Measurements from ENCODE around the gene FGG.

The FGG gene

DNA sequence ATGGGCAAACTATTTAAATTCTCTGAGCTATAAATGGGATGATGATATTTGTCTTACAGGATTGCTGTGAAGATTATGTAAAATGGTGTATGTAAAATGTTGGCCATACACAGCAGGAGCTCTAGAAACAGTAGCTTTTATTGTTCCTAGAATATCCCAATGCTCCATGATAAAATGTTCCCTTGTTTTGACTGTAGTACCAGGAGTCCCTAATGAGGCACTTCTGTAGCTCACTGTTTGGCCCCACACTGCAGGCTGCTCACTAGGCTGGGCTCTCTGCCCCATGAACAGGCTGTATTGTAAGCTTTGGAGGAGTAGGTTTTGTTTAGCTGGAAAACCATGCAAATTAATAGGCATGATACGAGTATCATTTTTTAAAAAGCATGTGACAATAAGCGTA, 18.6 kb downstream of the FGG start:
- Histone ChIP-seq H3K4me3 (ENCODE audit: low read depth in 1 of 2, low read length in 2 of 2) (no peak overlapping the region), H3K27ac (ENCODE audit: low read length) (no peak overlapping the region), H3K27me3 (ENCODE audit: low read depth, low read length) (no peaks in the 10 kb centered on the region), H3K9me3 (ENCODE audit: control insufficient read depth in 1 of 2, low read length in 2 of 2) (no peaks in the 10 kb centered on the region), H3K4me1 (ENCODE audit: control insufficient read depth in 1 of 2, insufficient read depth in 2 of 2, low read length in 2 of 2) (no peaks in the 10 kb centered on the region), H3K36me3 (ENCODE audit: control insufficient read depth in 1 of 2, insufficient read depth in 2 of 2, low read length in 2 of 2) (no peaks in the 10 kb centered on the region)

DNA sequence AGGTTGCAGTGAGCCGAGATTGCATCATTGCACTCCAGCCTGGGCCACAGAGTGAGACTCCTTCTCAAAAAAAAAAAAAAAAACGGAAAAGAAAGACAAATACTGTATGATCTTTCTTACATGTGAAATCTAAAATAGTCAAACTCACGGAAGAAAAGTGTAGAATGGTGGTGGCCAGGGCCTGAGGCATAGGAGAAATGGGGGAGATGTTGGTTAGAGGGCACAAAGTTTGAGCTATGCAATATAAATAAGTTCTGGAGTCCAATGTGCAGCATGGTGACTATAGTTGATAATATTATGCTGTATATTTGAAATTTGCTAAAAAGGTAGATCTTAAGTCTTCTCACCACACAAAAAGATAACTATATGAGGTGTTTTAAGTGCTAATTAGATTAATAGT, 20.6 kb downstream of the FGG start:
- no peaks in the 10 kb centered on the region for H3K27me3 ChIP-seq (ENCODE audit: low read depth, low read length)
- no peak overlapping the region for H3K27ac ChIP-seq (ENCODE audit: low read length)
- H3K36me3 ChIP-seq (ENCODE audit: control insufficient read depth in 1 of 2, insufficient read depth in 2 of 2, low read length in 2 of 2): no peaks in the 10 kb centered on the region
- no peak overlapping the region for H3K4me3 ChIP-seq (ENCODE audit: low read depth in 1 of 2, low read length in 2 of 2)
- H3K4me1 ChIP-seq (ENCODE audit: control insufficient read depth in 1 of 2, insufficient read depth in 2 of 2, low read length in 2 of 2): no peaks in the 10 kb centered on the region
- no peaks in the 10 kb centered on the region for H3K9me3 ChIP-seq (ENCODE audit: control insufficient read depth in 1 of 2, low read length in 2 of 2)

DNA sequence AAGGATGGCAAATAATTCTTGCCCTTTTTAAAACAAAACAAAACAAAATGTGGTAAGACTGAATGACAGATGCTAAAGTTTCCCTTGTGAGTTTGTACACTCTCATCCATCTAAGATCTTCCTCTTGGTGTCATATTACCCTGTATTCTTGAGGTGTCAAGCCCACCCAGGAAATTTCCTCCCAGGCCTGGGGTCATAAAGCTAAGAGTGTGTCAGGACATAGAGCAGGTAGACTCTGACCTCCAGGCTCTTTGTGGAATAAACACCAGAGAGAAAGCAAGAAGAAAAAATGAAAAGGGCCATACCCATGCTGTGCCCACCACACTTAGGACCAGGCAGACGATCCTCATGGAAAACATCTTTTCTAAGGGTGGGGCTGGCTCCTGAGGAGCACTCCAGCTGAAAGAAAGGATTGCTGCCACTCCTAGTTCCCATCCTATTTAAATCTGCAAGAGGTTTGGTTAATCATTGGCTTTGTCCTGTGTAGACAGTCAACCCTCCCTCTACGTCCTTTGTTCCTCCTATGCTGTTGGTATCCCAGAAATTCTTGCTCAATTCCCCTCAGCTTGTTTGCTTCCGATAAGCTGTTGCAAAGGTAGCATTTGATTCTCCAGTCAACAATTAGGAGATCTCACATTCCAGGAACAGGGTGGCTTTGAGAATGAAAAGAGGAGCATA, 22.0 kb downstream of the FGG start, which contains the start of gene FGA:
TSS of gene FGA (minus strand) at position 414 of the 678 bp plus-strand sequence. CDS start at position 359, 55 bp downstream.
- H3K9me3 ChIP-seq (ENCODE audit: control insufficient read depth in 1 of 2, low read length in 2 of 2): no peaks in the 10 kb centered on the region
- H3K36me3 ChIP-seq (ENCODE audit: control insufficient read depth in 1 of 2, insufficient read depth in 2 of 2, low read length in 2 of 2): no peaks in the 10 kb centered on the region
- H3K4me3 ChIP-seq (ENCODE audit: low read depth in 1 of 2, low read length in 2 of 2): no peak within 1 kb of the TSS
- no peaks in the 10 kb centered on the region for H3K27me3 ChIP-seq (ENCODE audit: low read depth, low read length)
- H3K4me1 ChIP-seq (ENCODE audit: control insufficient read depth in 1 of 2, insufficient read depth in 2 of 2, low read length in 2 of 2): no peaks in the 10 kb centered on the region
- no peak within 1 kb of the TSS for H3K27ac ChIP-seq (ENCODE audit: low read length)

DNA sequence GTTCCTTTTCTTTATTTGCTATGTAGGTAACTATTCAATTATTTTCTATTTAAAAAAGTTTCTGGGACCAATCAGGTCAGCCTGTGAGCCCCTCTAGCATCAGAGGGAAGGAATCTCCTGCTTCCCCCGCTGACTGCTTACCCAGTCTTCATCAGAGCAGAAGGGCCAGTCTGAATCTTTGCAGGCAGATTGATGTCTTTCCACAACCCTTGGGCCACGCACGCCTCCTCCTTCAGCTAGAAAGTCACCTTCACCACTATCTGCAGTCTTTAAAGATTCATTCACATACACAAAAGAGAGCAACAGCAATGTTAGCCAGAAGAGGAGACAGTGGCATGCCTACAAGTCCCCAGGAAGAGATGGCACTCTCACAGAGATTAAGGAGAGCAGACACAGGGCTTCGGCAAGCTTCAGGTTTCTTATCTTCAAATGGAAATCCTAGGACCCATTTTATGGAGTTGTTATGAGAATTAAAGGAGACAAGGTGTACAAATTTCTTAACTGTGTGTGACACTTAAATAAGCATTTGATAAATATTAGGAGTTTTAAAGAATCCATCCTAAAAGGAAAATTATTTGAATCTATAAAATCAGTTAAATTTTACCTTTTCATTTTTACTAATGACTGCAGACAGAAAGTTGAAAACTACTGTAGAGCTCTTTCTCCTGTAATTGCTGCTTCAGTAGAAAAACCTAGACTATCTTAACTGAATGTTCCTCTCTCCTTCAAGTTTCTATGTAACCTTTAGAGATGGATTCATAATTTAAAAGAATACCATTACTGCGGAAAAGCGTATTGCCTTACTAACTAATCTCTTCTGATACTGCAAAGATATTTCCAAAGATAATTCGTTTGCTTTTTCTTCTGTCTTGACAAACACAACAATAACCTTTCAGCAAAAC, 22.9 kb downstream of the FGG start:
- no peaks in the 10 kb centered on the region for H3K27me3 ChIP-seq (ENCODE audit: low read depth, low read length)
- no peaks in the 10 kb centered on the region for H3K36me3 ChIP-seq (ENCODE audit: control insufficient read depth in 1 of 2, insufficient read depth in 2 of 2, low read length in 2 of 2)
- no peaks in the 10 kb centered on the region for H3K9me3 ChIP-seq (ENCODE audit: control insufficient read depth in 1 of 2, low read length in 2 of 2)
- no peak overlapping the region for H3K4me3 ChIP-seq (ENCODE audit: low read depth in 1 of 2, low read length in 2 of 2)
- no peak overlapping the region for H3K27ac ChIP-seq (ENCODE audit: low read length)
- H3K4me1 ChIP-seq (ENCODE audit: control insufficient read depth in 1 of 2, insufficient read depth in 2 of 2, low read length in 2 of 2): no peaks in the 10 kb centered on the region

DNA sequence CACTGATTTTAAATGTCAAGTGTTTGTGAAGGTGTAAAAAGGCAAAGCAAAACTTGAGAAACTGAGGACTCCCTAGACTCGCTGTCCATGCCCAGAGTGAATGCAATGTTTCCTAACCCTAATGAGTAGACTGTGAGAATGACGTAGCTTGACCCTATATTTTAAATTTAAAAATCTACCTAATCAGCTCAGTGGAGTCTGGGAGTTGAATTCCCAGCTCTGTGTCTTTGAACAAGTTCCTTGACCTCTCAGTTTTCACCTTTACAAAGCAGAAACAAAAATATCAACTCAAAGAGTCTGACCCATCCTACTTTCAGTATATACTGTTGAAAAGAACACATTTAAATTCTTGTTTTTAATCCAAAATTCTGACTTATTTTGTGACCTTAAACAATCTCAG, 24.3 kb downstream of the FGG start:
- Histone ChIP-seq H3K36me3 (ENCODE audit: control insufficient read depth in 1 of 2, insufficient read depth in 2 of 2, low read length in 2 of 2) (no peaks in the 10 kb centered on the region), H3K4me1 (ENCODE audit: control insufficient read depth in 1 of 2, insufficient read depth in 2 of 2, low read length in 2 of 2) (no peaks in the 10 kb centered on the region), H3K4me3 (ENCODE audit: low read depth in 1 of 2, low read length in 2 of 2) (no peak overlapping the region), H3K9me3 (ENCODE audit: control insufficient read depth in 1 of 2, low read length in 2 of 2) (no peaks in the 10 kb centered on the region), H3K27me3 (ENCODE audit: low read depth, low read length) (no peaks in the 10 kb centered on the region), H3K27ac (ENCODE audit: low read length) (no peak overlapping the region)

DNA sequence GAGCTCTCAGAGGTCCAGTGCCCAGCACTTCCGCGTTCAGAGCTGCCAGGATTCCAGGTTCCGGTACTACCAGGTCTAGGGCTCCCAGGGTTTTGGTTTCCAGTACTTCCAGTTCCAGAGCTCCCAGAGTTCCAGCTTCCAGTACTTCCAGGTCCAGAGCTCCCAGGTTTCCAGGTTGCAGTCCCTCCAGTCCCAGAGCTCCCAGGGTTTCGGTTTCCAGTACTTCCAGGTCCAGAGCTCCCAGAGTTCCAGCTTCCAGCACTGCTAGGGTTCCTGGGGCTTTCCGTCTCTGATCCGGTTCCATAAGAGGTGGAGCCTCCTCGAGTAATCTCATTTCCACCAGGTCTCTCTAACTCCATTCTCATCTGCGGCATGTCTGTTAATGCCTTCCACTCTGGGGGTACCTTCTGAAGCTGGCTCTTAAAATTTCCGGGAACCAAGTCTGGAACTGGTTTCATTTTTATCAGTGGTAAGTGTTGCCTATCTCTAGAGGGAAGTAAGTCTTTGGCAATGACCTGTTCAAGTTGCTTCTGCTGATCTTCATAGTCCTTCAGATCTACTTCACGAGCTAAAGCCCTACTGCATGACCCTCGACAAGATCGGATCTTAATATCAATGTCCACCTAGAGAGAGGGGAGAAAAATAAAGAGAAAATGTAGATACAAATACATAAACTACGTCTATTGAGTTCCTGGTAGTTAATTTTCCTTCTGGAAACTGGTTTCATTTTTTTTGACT, 26.0 kb downstream of the FGG start:
- Histone ChIP-seq H3K4me1 (ENCODE audit: control insufficient read depth in 1 of 2, insufficient read depth in 2 of 2, low read length in 2 of 2) (no peaks in the 10 kb centered on the region), H3K4me3 (ENCODE audit: low read depth in 1 of 2, low read length in 2 of 2) (no peak overlapping the region), H3K36me3 (ENCODE audit: control insufficient read depth in 1 of 2, insufficient read depth in 2 of 2, low read length in 2 of 2) (no peaks in the 10 kb centered on the region), H3K27me3 (ENCODE audit: low read depth, low read length) (no peaks in the 10 kb centered on the region), H3K27ac (ENCODE audit: low read length) (no peak overlapping the region), H3K9me3 (ENCODE audit: control insufficient read depth in 1 of 2, low read length in 2 of 2) (no peaks in the 10 kb centered on the region)

DNA sequence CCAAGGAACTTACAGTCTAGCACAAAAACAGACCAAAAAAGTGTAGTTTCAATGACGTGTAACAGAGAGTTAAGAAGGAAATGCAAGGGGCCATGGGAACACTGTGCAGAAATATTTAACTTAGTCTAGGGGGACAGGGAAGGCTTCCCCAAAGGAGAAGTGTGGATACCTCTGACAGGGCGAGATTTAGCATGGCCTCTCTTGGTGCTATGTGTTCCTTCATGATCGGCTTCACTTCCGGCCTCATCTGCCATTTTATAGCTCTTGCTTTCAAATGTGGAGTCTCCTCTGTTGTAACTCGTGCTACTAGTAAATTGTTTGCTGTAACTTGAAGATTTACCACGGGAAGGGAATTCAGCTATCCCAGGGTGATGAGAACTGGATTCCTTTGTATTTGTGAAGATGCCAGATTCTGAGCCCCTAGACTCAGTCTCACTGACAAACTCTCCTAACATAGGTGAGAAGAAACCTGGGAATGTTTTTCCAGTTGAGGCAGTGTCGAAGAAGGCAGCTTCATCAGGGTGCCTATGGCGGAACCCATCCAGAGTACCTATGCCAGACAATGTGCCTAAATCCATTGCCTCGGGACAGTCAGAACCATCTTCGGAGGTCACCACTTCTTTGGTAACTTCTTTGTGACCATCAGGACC, 27.0 kb downstream of the FGG start:
- Histone ChIP-seq H3K4me1 (ENCODE audit: control insufficient read depth in 1 of 2, insufficient read depth in 2 of 2, low read length in 2 of 2) (no peaks in the 10 kb centered on the region), H3K27me3 (ENCODE audit: low read depth, low read length) (no peaks in the 10 kb centered on the region), H3K36me3 (ENCODE audit: control insufficient read depth in 1 of 2, insufficient read depth in 2 of 2, low read length in 2 of 2) (no peaks in the 10 kb centered on the region), H3K4me3 (ENCODE audit: low read depth in 1 of 2, low read length in 2 of 2) (no peak overlapping the region), H3K9me3 (ENCODE audit: control insufficient read depth in 1 of 2, low read length in 2 of 2) (no peaks in the 10 kb centered on the region), H3K27ac (ENCODE audit: low read length) (no peak overlapping the region)

DNA sequence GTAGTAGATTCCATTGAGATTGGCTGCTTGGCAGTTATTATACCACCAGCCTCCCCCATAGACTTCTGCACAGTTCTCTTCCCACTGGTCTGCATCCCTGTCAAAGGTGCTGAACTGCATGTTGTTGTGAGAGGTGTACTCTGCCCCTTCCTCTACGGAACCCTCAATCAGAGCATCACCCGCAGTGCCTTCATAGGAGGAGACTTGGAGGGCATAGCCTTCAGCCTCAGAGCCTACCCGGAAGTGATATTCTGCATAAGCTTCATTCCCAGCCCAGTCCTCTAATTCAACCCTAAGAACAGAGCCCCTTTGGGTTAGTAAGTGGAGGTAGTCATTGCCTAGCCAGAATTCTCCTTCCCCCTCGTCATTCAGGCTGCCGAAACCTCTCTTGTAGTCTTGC, 28.2 kb downstream of the FGG start:
- H3K4me3 ChIP-seq (ENCODE audit: low read depth in 1 of 2, low read length in 2 of 2): no peak overlapping the region

DNA sequence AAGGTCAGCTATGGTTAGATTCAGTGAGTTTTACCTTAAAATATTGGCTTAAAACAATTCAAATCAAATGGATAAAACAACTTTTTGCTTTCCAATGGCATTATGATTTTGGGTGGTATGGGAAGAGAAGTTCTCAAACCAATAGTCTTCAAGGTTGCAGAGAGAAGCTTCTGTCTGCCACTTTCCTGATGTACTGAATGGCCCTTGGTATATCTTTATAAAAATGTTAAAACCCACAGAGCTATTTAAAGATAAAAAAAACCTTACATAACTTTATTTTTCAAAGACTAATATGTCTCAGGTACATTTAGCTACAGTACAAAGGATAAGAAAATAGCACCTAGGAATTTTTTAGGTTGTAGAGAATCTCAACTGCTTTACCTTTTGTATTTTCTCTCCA, 28.8 kb downstream of the FGG start:
- no peaks in the 10 kb centered on the region for H3K9me3 ChIP-seq (ENCODE audit: control insufficient read depth in 1 of 2, low read length in 2 of 2)
- H3K27me3 ChIP-seq (ENCODE audit: low read depth, low read length): no peaks in the 10 kb centered on the region
- no peaks in the 10 kb centered on the region for H3K4me1 ChIP-seq (ENCODE audit: control insufficient read depth in 1 of 2, insufficient read depth in 2 of 2, low read length in 2 of 2)
- no peak overlapping the region for H3K4me3 ChIP-seq (ENCODE audit: low read depth in 1 of 2, low read length in 2 of 2)
- no peak overlapping the region for H3K27ac ChIP-seq (ENCODE audit: low read length)
- H3K36me3 ChIP-seq (ENCODE audit: control insufficient read depth in 1 of 2, insufficient read depth in 2 of 2, low read length in 2 of 2): no peaks in the 10 kb centered on the region

More for the DNA sequence above, 28.2 kb downstream of the FGG start:
- Histone ChIP-seq H3K27ac (ENCODE audit: low read length) (no peak overlapping the region), H3K4me1 (ENCODE audit: control insufficient read depth in 1 of 2, insufficient read depth in 2 of 2, low read length in 2 of 2) (no peaks in the 10 kb centered on the region), H3K9me3 (ENCODE audit: control insufficient read depth in 1 of 2, low read length in 2 of 2) (no peaks in the 10 kb centered on the region), H3K36me3 (ENCODE audit: control insufficient read depth in 1 of 2, insufficient read depth in 2 of 2, low read length in 2 of 2) (no peaks in the 10 kb centered on the region), H3K27me3 (ENCODE audit: low read depth, low read length) (no peaks in the 10 kb centered on the region)

DNA sequence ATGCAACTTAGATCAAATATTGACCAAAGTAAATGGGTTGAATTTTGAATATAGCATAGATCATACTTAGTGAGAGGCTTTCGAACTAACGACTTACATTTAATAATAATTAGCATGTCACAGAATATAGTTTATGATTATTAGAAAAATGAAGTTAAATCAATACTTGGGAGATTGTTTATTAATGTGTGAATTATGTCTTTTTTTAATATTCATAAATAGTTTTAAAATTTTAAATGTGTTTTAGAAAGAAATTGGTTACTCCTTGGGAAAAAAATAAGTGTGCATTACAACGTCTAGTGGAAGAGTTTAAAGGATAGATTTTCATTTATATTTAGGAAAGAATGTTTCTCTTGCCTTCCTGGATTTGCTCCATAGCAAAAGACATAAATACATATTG, 29.2 kb downstream of the FGG start:
- Histone ChIP-seq H3K4me3 (ENCODE audit: low read depth in 1 of 2, low read length in 2 of 2) (no peak overlapping the region), H3K9me3 (ENCODE audit: control insufficient read depth in 1 of 2, low read length in 2 of 2) (no peaks in the 10 kb centered on the region), H3K27ac (ENCODE audit: low read length) (no peak overlapping the region), H3K36me3 (ENCODE audit: control insufficient read depth in 1 of 2, insufficient read depth in 2 of 2, low read length in 2 of 2) (no peaks in the 10 kb centered on the region), H3K4me1 (ENCODE audit: control insufficient read depth in 1 of 2, insufficient read depth in 2 of 2, low read length in 2 of 2) (no peaks in the 10 kb centered on the region), H3K27me3 (ENCODE audit: low read depth, low read length) (no peaks in the 10 kb centered on the region)

DNA sequence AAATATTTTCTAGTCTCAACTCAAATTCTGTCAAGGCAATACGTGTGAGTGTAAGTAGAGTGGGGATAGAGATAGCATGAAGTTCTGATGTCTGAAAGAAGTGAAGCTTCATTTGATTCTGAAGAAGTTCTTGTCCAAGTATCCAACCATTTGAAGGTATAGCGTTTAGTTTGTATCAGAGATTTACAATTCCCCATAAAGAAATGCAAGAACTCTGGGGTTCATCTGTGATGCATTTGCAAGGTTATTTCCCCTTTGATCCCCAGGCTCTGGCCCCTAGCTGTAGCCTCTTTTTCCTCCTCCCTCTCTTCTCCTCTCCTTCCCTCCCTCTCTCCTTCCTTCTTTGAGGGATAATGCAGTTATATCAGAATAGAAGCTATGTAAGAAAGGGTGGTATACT, 29.7 kb downstream of the FGG start:
- no peaks in the 10 kb centered on the region for H3K9me3 ChIP-seq (ENCODE audit: control insufficient read depth in 1 of 2, low read length in 2 of 2)
- no peak overlapping the region for H3K4me3 ChIP-seq (ENCODE audit: low read depth in 1 of 2, low read length in 2 of 2)
- H3K4me1 ChIP-seq (ENCODE audit: control insufficient read depth in 1 of 2, insufficient read depth in 2 of 2, low read length in 2 of 2): no peaks in the 10 kb centered on the region
- no peaks in the 10 kb centered on the region for H3K36me3 ChIP-seq (ENCODE audit: control insufficient read depth in 1 of 2, insufficient read depth in 2 of 2, low read length in 2 of 2)
- H3K27me3 ChIP-seq (ENCODE audit: low read depth, low read length): no peaks in the 10 kb centered on the region
- no peak overlapping the region for H3K27ac ChIP-seq (ENCODE audit: low read length)

All from muscle layer of duodenum (tissue), 2 donors.